Measurements from ENCODE around the gene KNOP1.

- TF ChIP-seq CTCF (IDR thresholded peaks at IDR 0.05) (no peak), ZFX (IDR thresholded peaks at IDR 0.05; ENCODE audit: borderline replicate concordance) (no peak)
These were observed 7.0 kb downstream of the KNOP1 start for GRCh38 chr16:19710991-19711545.

Measured in 22Rv1 (cell line).